Measurements from ENCODE around the gene LGI2. TPM values are rescaled to one million over a fixed set of nuclear protein-coding genes. Genes with fewer than 3 reads are reported as not detected.

Gene LGI2
- total RNA-seq: 1 to 10 TPM; 1.2 to 6.7 (median 3.5) TPM
- polyA plus RNA-seq: 1 to 10 TPM in 1 of 3 donors, under 1 TPM in 1, not detected in 1; 0.23 to 1.1 TPM

DNA sequence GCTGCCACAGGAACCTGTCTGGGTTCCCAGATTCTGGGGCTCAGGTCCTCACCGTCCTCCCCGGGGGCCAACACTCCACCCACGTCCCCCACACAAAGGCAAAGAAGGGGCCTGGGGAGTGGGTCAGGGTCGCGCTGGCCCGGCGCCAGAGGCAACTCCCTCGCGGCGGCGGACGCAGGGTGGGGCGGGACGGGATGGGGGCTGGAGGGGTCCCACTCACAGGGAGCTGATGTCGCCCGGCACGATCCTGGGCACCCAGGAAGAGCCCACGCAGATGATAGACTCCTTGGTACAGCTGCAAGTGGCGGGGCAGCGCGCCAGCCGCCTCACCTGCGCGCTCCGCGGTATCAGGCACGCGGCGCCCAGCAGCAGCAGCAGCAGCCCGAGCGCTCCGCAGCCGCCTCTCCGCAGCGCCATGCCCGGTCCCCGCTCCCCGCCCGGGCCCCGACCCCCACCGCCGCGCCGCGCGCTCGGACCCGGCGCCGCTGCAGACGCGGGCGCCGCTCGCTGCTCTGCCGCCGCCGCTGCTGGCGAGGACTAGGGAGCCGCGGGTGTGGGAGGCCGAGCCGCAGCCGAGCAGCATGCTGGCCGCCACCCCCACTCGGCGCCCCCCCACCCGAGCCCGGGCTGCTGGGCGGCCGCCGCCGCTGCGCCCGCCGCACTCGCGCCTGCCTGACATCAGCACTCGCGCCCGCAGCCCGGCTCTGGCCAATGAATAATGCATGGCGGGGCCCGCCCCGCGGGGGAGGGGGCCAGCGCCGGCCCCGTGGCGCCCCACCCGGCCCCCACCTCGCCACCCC lies at the start of gene LGI2:
Gene LGI2, minus strand, starts transcription at position 670 of the 800 bp plus-strand sequence. Its CDS starts 253 bp downstream, at position 417.
- WGBS, 2 donors: 1 to 2% methylated on average over 92 of the region's 92 CpGs
- H3K27ac ChIP-seq: peak within 1 kb of the TSS; percentile 69 to 83 (median 76)
- intact Hi-C loops (cut with DNase I): loop anchor here (5.0 kb wide), 3 partner anchors 48 to 132 kb away; partner anchors contain the start of gene SEPSECS
- H3K4me1 ChIP-seq: peaks cover 0 to 28% (median 16%) of the 10 kb centered on the region in 4 donors
- no peaks in the 10 kb centered on the region for H3K27me3 ChIP-seq
- peak; percentile 74 for DNase-seq
- H3K9me3 ChIP-seq: no peaks in the 10 kb centered on the region
- H3K36me3 ChIP-seq: no peaks in the 10 kb centered on the region
- peak within 1 kb of the TSS; percentile 29 to 68 (median 58) for H3K4me3 ChIP-seq
- TF ChIP-seq POLR2A (IDR thresholded peaks at IDR 0.05): no peak
- no peak for TF ChIP-seq EP300 (IDR thresholded peaks at IDR 0.05)
- TF ChIP-seq, protein P1, sequence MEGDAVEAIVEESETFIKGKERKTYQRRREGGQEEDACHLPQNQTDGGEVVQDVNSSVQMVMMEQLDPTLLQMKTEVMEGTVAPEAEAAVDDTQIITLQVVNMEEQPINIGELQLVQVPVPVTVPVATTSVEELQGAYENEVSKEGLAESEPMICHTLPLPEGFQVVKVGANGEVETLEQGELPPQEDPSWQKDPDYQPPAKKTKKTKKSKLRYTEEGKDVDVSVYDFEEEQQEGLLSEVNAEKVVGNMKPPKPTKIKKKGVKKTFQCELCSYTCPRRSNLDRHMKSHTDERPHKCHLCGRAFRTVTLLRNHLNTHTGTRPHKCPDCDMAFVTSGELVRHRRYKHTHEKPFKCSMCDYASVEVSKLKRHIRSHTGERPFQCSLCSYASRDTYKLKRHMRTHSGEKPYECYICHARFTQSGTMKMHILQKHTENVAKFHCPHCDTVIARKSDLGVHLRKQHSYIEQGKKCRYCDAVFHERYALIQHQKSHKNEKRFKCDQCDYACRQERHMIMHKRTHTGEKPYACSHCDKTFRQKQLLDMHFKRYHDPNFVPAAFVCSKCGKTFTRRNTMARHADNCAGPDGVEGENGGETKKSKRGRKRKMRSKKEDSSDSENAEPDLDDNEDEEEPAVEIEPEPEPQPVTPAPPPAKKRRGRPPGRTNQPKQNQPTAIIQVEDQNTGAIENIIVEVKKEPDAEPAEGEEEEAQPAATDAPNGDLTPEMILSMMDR (IDR thresholded peaks at IDR 0.05): no peak
- TF ChIP-seq POLR2AphosphoS5 (IDR thresholded peaks at IDR 0.05): no peak

DNA sequence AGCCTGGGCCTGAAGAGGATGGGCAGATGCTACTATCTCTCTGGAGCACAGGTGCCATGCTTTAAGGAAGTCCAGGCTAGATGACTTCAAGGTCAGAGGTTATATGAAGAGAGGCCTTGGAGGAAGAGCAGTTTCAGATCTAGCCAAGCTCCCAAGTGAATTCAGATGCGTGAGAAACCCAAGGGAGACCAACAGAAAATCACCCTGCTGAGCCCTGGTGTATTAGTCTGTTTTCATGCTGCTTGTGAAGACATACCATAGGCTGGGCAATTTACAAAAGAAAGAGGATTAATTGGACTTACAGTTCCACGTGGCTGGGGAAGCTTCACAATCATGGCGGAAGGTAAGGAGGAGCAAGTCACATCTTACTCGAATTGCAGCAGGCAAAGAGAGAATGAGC lies 47.8 kb upstream of the LGI2 start:
- intact Hi-C loops (cut with DNase I): no loop called here
- Histone ChIP-seq H3K27ac (no peak overlapping the region), H3K27me3 (no peaks in the 10 kb centered on the region), H3K4me1 (no peaks in the 10 kb centered on the region), H3K4me3 (no peak overlapping the region), H3K36me3 (no peaks in the 10 kb centered on the region), H3K9me3 (no peaks in the 10 kb centered on the region)
- TF ChIP-seq, protein P1 (IDR thresholded peaks at IDR 0.05): no peak
- no peak for TF ChIP-seq POLR2A (IDR thresholded peaks at IDR 0.05)
- TF ChIP-seq POLR2AphosphoS5 (IDR thresholded peaks at IDR 0.05): no peak
- TF ChIP-seq EP300 (IDR thresholded peaks at IDR 0.05): no peak
- no peak for DNase-seq
- WGBS, 2 donors: 60 to 78% methylated on average over 4 of the region's 4 CpGs

DNA sequence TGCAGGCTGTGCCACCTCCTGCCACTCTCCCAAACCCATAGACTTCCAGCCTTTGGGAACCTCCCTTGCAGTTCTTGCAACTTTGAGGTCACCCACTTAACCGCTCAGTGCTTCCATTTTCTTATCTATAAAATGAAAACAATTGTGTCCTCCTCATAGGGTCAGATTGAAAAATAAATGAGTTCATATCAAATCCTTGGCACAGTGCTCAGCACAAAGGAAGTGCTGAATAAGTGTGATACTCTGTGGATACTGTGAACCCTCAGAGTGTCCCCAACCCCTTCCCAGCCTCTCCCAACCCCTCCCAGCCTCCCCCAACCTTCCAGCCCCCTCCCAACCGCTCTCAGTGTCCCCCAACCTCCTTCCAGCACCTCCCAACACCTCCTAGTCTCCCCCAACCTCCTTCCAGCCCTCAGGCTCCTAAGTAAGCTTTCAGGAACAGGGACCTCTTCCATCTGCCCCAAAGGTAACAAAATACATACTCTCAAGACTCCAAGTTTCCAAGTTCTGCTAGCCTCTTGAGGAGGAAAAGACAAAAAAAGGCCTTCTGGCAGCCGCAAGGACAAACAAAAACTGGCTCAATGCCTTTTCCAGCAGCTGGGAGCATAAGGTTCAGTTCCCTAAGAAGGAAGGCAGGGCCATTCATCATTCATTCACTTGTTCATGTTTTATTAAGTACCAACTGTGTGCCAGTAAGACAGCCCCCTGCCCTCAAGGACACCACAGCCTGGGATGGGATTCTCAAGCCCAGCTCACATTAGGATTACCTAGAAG lies 46.1 kb upstream of the LGI2 start:
- Histone ChIP-seq H3K4me1 (no peaks in the 10 kb centered on the region), H3K4me3 (no peak overlapping the region), H3K27ac (no peak overlapping the region), H3K27me3 (no peaks in the 10 kb centered on the region), H3K9me3 (no peaks in the 10 kb centered on the region), H3K36me3 (no peaks in the 10 kb centered on the region)
- WGBS, 2 donors: 79 to 82% methylated on average over 3 of the region's 3 CpGs
- intact Hi-C loops (cut with DNase I): no loop called here
- DNase-seq: no peak
- TF ChIP-seq, protein P1 (IDR thresholded peaks at IDR 0.05): no peak
- TF ChIP-seq POLR2AphosphoS5 (IDR thresholded peaks at IDR 0.05): no peak
- TF ChIP-seq POLR2A (IDR thresholded peaks at IDR 0.05): no peak
- TF ChIP-seq EP300 (IDR thresholded peaks at IDR 0.05): no peak

DNA sequence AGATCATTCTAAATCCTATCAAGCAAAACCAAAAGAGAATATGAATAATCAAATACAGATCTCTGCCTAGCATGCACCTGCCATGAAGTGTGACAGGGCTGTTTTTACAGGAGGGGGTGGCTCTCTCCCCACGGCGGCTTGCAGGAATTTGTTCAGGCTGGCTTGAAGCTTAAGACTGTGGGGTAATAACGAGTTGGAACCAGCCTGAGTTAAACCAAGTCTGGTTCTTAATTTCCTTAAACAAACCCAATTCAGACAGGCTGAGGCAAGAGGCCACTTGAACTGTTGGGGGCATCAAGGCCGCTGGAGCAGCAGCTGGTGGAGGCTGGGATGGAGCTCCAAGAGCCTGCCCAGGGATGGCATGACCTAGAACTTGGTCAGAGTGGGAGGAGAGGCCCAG lies 45.1 kb upstream of the LGI2 start:
- intact Hi-C loops (cut with DNase I): no loop called here
- WGBS, 2 donors: 71 to 76% methylated on average over 4 of the region's 4 CpGs

More for the DNA sequence above, 45.1 kb upstream of the LGI2 start:
- no peak overlapping the region for H3K27ac ChIP-seq
- no peaks in the 10 kb centered on the region for H3K9me3 ChIP-seq
- TF ChIP-seq POLR2AphosphoS5 (IDR thresholded peaks at IDR 0.05): no peak
- TF ChIP-seq POLR2A (IDR thresholded peaks at IDR 0.05): no peak
- no peak for TF ChIP-seq EP300 (IDR thresholded peaks at IDR 0.05)
- TF ChIP-seq, protein P1 (IDR thresholded peaks at IDR 0.05): no peak
- no peaks in the 10 kb centered on the region for H3K27me3 ChIP-seq
- H3K4me3 ChIP-seq: no peak overlapping the region
- no peaks in the 10 kb centered on the region for H3K36me3 ChIP-seq
- H3K4me1 ChIP-seq: no peaks in the 10 kb centered on the region
- DNase-seq: no peak
